ENCODE data around the gene KIF6.

GRCh38 chr6:39520411-39520810 lies 204.8 kb downstream of the KIF6 start:
- no peak for TF ChIP-seq CTCF (IDR thresholded peaks at IDR 0.05)
- TF ChIP-seq POLR2A (IDR thresholded peaks at IDR 0.05): no peak
